Pancreas (tissue), 10 donors: ENCODE data around the gene FN3K. TPM values are rescaled to one million over a fixed set of nuclear protein-coding genes. Genes with fewer than 3 reads are reported as not detected.

Experiments
- ATAC-seq, 4 donors: fragments of 200-7000 bp; cut with Tn5 transposase; one replicate each; pipeline versions ENCODE4 v1.8.0 to v1.9.1; 2020; ENCODE audit warnings: mild to moderate bottlenecking in 4 of 4, moderate library complexity in 4 of 4
- DNase-seq, 6 donors: peaks; one replicate each; pipeline ENCODE4 v3.0.0-alpha.2; 2020
- FAIRE-seq: peaks from 2 replicates; lab custom pipeline; 2012; peaks lifted over from hg19 to GRCh38; lab: Jason Lieb, UNC
- H3K27ac ChIP-seq, 4 donors: fragments of 200-600 bp; sonication (generic); 1 replicate in 3 of 4; 2 replicates in 1 of 4; pipeline versions ENCODE4 v1.5.0 to v1.8.0; 2020
- H3K27me3 ChIP-seq, 4 donors: fragments of 200-600 bp; one replicate each; pipeline ENCODE4 v1.8.0; 2021
- H3K36me3 ChIP-seq, 3 donors: fragments of 200-600 bp; sonication (generic) in 1 of 3; one replicate each; pipeline versions ENCODE4 v1.5.0 to v1.8.0; 2020 to 2021
- H3K4me1 ChIP-seq, 3 donors: fragments of 200-600 bp; one replicate each; pipeline ENCODE4 v1.8.0; 2021
- H3K4me3 ChIP-seq, 4 donors: fragments of 200-600 bp; sonication (generic) in 2 of 4; one replicate each; pipeline versions ENCODE4 v1.5.0 to v1.8.0; 2020 to 2021
- H3K9me3 ChIP-seq, 4 donors: fragments of 200-600 bp; one replicate each; pipeline ENCODE4 v1.8.0; 2021
- CTCF ChIP-seq, 4 donors: fragments of 200-600 bp; sonication (generic) in 3 of 4; IDR thresholded peaks; one replicate each; pipeline versions ENCODE4 v1.5.0 to v1.8.0; 2021; ENCODE audit warnings: antibody characterized with exemption in 4 of 4
- WGBS, 2 donors: extraction: QIAGEN DNeasy Blood & Tissue Kit; methylation state at CpG; one replicate each; pipeline ENCODE4 v1.1.7; 2013; 5-methylcytosine and 5-hydroxymethylcytosine counted together
- intact Hi-C, 3 donors: fragments of 100-400 bp; cut with DNase I; formaldehyde crosslinking; loops; one replicate each; pipeline versions ENCODE4 v1.11.1 to v1.14.2; 2022
- polyA plus RNA-seq, 2 donors: library from polyadenylated mRNA; stranded (reverse); fragments of 200-250 nt; gene quantifications; one replicate each; pipeline ENCODE4 v1.2.3, GENCODE V29; 2013
- total RNA-seq, 6 donors: library from RNA; stranded (reverse); fragmentation: NEBNext Ultra II Directional in 4 of 6; extraction: Animal tissue kit (Norgen Biotek cat#: 25700) in 4 of 6; gene quantifications; one replicate each; pipeline versions ENCODE4 v1.2.1 to v1.2.4, GENCODE V29; 2021 to 2023
- donor health status: healthy with polysubstance abuse.
- donor health status: DM: no; HTN: no; CAD: no; lungs with moderate emphysema.
- donor health status: DM: no; HTN: no; CAD: no.
- donor health status: control.
- donor health status: control.
- donor health status: Bipolar disorder and iron deficiency.
- donor health status: DM: yes; HTN: yes; CAD: no.
- donor health status: DM: no; HTN: no; CAD: no.
- donor health status: DM: no; HTN: no; CAD: no.
- donor health status: DM: yes; HTN: yes; CAD: no.

FN3K gene
- total and polyA plus RNA-seq, 8 donors, result 13.2 to 24.3 (median 19.0) TPM

GRCh38 chr17:82713071-82713723 lies 22.2 kb upstream of the FN3K start:
- H3K27ac ChIP-seq, result no peak overlapping the region
- WGBS, 2 donors, result 89 to 92% methylated on average over 35 of the region's 35 CpGs
- DNase-seq (peak in 1 of 6 donors; percentile 73), FAIRE-seq (no peak), ATAC-seq (no peak)
- no peaks in the 10 kb centered on the region for H3K9me3 ChIP-seq
- intact Hi-C loops, result no loop called here
- no peak overlapping the region for H3K4me3 ChIP-seq
- no peak for TF ChIP-seq CTCF (IDR thresholded peaks at IDR 0.05)
- H3K27me3 ChIP-seq, result no peaks in the 10 kb centered on the region
- H3K4me1 ChIP-seq, result peaks cover 0 to 11% (median 8%) of the 10 kb centered on the region in 3 donors
- H3K36me3 ChIP-seq, result no peaks in the 10 kb centered on the region

GRCh38 chr17:82716203-82717010 lies 19.0 kb upstream of the FN3K start, which contains the start of gene FN3KRP:
FN3KRP (plus strand) TSS chr17:82716706; CDS start chr17:82716756, 50 bp downstream.
- DNase-seq (peak; percentile 88 to 98 (median 93)), ATAC-seq (peak; percentile 93 to 99 (median 96)), FAIRE-seq (no peak)
- H3K4me3 ChIP-seq, result peak within 1 kb of the TSS; percentile 88 to 98 (median 90)
- no peaks in the 10 kb centered on the region for H3K27me3 ChIP-seq
- TF ChIP-seq CTCF (IDR thresholded peaks at IDR 0.05), result no peak
- no peaks in the 10 kb centered on the region for H3K9me3 ChIP-seq
- H3K27ac ChIP-seq, result peak within 1 kb of the TSS; percentile 14 to 81 (median 64)
- WGBS, 2 donors, result 1% methylated on average over 57 to 75 of the region's 75 CpGs
- H3K4me1 ChIP-seq, result peaks cover 0 to 11% (median 9%) of the 10 kb centered on the region in 3 donors
- H3K36me3 ChIP-seq, result peaks cover 0 to 8% (median 0%) of the 10 kb centered on the region in 3 donors
- intact Hi-C loops, result no loop called here

- 91 to 93% methylated on average over 17 to 18 of the region's 18 CpGs for WGBS, 2 donors
- intact Hi-C loops, result no loop called here
- TF ChIP-seq CTCF (IDR thresholded peaks at IDR 0.05), result no peak
- FAIRE-seq (no peak), DNase-seq (peak in 1 of 6 donors; percentile 9), ATAC-seq (no peak)
- peaks cover 0 to 8% (median 0%) of the 10 kb centered on the region in 3 donors for H3K36me3 ChIP-seq
- H3K27ac ChIP-seq, result no peak overlapping the region
- H3K4me3 ChIP-seq, result no peak overlapping the region
- peaks cover 0 to 11% (median 9%) of the 10 kb centered on the region in 3 donors for H3K4me1 ChIP-seq
- H3K9me3 ChIP-seq, result no peaks in the 10 kb centered on the region
- no peaks in the 10 kb centered on the region for H3K27me3 ChIP-seq
Observed at GRCh38 chr17:82718986-82719685, 16.3 kb upstream of the FN3K start.

- DNase-seq (peak in 1 of 6 donors; percentile 36), ATAC-seq (no peak), FAIRE-seq (no peak)
- H3K4me3 ChIP-seq, result no peak overlapping the region
- no peak for TF ChIP-seq CTCF (IDR thresholded peaks at IDR 0.05)
- 93 to 95% methylated on average over 19 of the region's 19 CpGs for WGBS, 2 donors
- H3K9me3 ChIP-seq, result no peaks in the 10 kb centered on the region
- no peak overlapping the region for H3K27ac ChIP-seq
- peaks cover 0 to 8% (median 0%) of the 10 kb centered on the region in 3 donors for H3K36me3 ChIP-seq
- peaks cover 0 to 11% (median 9%) of the 10 kb centered on the region in 3 donors for H3K4me1 ChIP-seq
- intact Hi-C loops, result no loop called here
- H3K27me3 ChIP-seq, result no peaks in the 10 kb centered on the region
Observed at GRCh38 chr17:82720204-82720603, 15.2 kb upstream of the FN3K start.
